Ectodermal cell (in vitro differentiated cells): Measurements from ENCODE around the gene OPRL1.

Source experiments
- H3K27ac ChIP-seq: 2 replicates; pipeline ENCODE4 v1.7.0; 2013; ENCODE audit warnings: mild to moderate bottlenecking, low read depth, low read length; ENCODE audit not compliant: insufficient read depth, poor library complexity, severe bottlenecking
- H3K27me3 ChIP-seq: 2 replicates; pipeline ENCODE4 v1.7.0; 2013; ENCODE audit warnings: mild to moderate bottlenecking, low read length; ENCODE audit not compliant: insufficient read depth, control insufficient read depth, poor library complexity, severe bottlenecking
- H3K36me3 ChIP-seq: one replicate; pipeline ENCODE4 v1.7.0; 2013; ENCODE audit warnings: low read length; ENCODE audit not compliant: control insufficient read depth, insufficient read depth
- H3K4me1 ChIP-seq: one replicate; pipeline ENCODE4 v1.7.0; 2013; ENCODE audit warnings: low read length; ENCODE audit not compliant: control insufficient read depth, insufficient read depth
- H3K4me3 ChIP-seq: 2 replicates; pipeline ENCODE4 v1.7.0; 2013; ENCODE audit warnings: low read depth, low read length, control low read depth; ENCODE audit not compliant: insufficient read depth
- H3K9me3 ChIP-seq: 2 replicates; pipeline ENCODE4 v1.7.0; 2013; ENCODE audit warnings: mild to moderate bottlenecking, low read length, moderate library complexity; ENCODE audit not compliant: control insufficient read depth
- WGBS, 2 experiments: methylation state at CpG; one replicate each; pipeline ENCODE4 v1.1.7; 2013; ENCODE audit warnings: missing lambda C conversion rate in 2 of 2; 5-methylcytosine and 5-hydroxymethylcytosine counted together

Gene OPRL1

DNA sequence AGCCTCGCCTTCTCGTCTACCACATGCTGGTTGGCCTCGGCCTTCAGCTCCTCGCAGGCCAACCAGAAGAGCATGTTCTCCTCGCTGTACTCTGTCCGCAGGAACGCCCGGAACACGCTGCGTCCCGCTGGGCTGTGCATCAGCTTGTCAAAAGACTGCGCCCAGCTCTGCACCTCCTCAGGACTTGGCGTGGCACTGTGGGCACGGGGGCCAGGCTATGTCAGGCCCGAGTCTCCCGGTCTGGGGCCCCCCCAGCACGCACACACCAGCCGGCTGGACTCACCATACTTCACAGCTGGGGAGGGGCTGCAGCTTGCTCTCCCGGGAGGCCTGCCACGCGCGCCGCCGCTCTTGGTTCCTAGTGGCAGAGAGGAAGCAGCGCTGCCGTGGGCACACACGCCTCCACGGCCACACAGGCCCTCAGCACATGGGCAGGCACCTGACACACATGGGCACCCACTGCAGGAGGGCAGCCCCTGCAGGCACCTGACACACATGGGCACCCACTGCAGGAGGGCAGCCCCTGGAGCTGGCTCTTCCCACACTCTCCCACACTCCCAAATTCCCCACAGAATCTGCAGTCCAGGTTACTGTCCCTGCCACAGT, 5.6 kb upstream of the OPRL1 start:
- 94 to 95% methylated on average over 28 of the region's 28 CpGs for WGBS, 2 experiments

DNA sequence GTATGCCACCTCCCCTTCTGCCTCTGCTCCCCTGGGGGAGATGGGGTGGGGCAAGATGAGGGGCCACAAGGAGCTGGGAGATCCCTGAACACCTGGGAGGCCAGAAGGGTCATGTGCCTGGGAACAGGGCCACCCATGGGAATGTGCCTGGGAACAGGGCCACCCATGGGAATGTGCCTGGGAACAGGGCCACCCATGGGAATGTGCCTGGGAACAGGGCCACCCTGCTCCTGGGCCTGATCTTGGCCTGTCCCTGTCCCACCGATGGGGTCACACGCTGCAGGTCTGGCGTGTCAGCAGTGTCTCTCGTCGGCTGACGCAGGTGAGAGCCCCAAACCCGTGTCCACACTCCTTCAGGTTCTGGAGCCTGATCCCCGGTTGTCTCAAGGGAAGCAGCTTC, 4.9 kb upstream of the OPRL1 start:
- peaks cover under 1% of the 10 kb centered on the region for H3K27me3 ChIP-seq
- H3K27ac ChIP-seq: no peak overlapping the region
- no peaks in the 10 kb centered on the region for H3K9me3 ChIP-seq
- peaks cover 16% of the 10 kb centered on the region for H3K4me1 ChIP-seq
- 94 to 96% methylated on average over 8 of the region's 8 CpGs for WGBS, 2 experiments
- no peaks in the 10 kb centered on the region for H3K36me3 ChIP-seq
- no peak overlapping the region for H3K4me3 ChIP-seq

More for the DNA sequence above, 5.6 kb upstream of the OPRL1 start:
- Histone ChIP-seq H3K4me3 (no peak overlapping the region), H3K9me3 (no peaks in the 10 kb centered on the region), H3K27me3 (no peaks in the 10 kb centered on the region), H3K4me1 (peaks cover 15% of the 10 kb centered on the region), H3K36me3 (no peaks in the 10 kb centered on the region), H3K27ac (no peak overlapping the region)

DNA sequence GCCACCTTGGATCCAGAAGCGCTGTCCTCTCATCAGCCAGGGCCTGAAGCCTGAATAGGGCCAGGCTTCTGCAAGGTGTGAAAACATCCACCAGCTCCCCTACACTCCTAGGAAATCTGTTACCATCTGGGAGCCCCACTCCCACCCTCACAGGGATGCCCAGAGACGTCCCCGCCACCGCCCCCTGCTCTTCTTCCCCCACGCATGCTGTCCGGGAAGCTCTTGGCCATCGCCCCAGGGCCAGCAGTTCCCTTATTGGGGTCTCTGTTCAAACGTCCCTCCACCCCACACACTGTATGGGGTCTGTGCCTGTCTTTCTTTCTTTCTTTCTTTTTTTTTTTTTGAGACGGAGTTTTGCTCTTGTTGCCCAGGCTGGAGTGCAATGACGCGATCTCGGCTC, 4.3 kb upstream of the OPRL1 start:
- Histone ChIP-seq H3K27me3 (peaks cover 6% of the 10 kb centered on the region), H3K4me3 (no peak overlapping the region), H3K9me3 (no peaks in the 10 kb centered on the region), H3K36me3 (no peaks in the 10 kb centered on the region), H3K4me1 (peaks cover 17% of the 10 kb centered on the region), H3K27ac (no peak overlapping the region)
- 90 to 92% methylated on average over 12 of the region's 12 CpGs for WGBS, 2 experiments

DNA sequence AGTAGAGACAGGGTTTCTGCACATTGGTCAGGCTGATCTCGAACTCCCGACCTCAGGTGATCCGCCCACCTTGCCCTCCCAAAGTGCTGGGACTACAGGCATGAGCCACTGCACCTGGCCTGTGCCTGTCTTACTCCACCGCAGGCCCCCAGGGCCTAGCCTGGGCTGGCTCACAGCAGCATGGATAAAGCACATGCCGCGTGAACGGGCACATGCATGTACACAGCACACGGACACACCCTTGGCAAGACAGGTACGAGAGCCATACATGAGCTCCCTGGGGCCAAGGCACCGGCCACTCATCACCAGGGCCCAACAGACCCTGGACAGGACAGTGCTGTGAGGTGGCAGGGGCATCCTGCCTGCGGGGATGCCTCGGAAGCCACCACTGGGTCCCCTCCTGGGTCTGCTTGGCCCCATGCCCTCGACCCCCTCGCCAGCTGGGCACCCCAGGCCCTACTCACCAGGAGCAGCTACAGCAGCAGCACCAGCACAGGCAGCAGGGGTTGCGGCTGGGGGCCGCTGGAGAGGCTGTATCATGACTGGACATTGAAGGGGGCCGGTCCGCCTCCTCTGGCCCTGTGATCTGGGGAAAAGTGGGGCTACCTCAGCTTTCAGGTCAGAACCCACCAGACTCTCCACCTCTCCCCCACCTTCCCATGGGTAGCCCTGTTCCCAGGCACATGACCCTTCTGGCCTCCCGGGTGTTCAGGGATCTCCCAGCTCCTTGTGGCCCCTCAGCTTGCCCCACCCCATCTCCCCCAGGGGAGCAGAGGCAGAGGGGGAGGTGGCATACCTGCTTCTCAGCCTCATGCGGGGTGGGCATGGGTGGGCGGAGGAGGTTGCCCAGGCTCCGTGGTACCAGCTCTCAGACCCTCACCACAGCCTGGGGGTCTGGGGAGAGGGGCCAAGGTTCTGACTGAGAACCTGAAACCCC, 3.6 kb upstream of the OPRL1 start:
- no peaks in the 10 kb centered on the region for H3K36me3 ChIP-seq
- H3K4me1 ChIP-seq: peaks cover 24% of the 10 kb centered on the region
- H3K4me3 ChIP-seq: no peak overlapping the region
- WGBS, 2 experiments: 94 to 95% methylated on average over 22 of the region's 22 CpGs
- no peaks in the 10 kb centered on the region for H3K9me3 ChIP-seq
- peaks cover 14% of the 10 kb centered on the region for H3K27me3 ChIP-seq
- no peak overlapping the region for H3K27ac ChIP-seq

DNA sequence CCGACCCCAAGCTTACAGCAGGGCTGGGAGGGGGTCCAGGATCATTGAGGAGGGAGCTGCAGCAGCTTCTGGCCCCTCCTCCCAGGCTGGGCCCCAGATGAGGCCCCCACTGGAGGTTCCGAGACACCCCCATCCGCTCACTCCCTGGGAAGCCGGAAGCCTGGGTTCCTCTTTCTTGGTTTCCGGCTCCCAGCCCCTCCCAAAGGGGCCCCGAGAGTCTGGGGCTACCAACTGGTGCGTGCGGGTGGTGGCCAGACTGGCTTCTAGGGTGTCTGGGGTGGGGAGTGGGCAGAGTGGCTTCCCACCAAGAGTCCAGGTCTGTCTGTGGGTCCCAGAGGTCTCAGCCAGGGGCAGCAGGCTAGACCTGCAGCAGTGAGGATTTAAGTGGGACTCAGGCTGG, 2.8 kb upstream of the OPRL1 start:
- H3K9me3 ChIP-seq: no peaks in the 10 kb centered on the region
- H3K4me3 ChIP-seq: no peak overlapping the region
- peaks cover 27% of the 10 kb centered on the region for H3K4me1 ChIP-seq
- H3K27ac ChIP-seq: no peak overlapping the region
- no peaks in the 10 kb centered on the region for H3K36me3 ChIP-seq
- 94 to 95% methylated on average over 8 of the region's 8 CpGs for WGBS, 2 experiments
- H3K27me3 ChIP-seq: peaks cover 22% of the 10 kb centered on the region

DNA sequence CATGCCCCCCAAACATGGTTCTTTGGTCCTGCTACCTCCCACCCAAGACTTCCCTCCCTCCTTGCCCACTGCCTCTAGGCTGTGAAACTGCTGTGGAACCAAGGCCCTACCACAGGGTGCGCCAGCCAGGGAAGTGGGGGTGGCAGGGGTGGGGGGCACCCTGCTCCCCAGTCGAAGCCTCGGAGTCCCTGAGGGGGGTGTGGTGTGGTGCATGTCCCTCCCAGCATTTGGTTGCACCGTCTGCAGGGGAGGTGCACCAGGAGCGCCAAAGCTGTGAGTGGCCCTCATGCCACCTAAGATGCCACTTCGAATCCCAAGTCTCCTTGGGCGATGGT, 2.4 kb upstream of the OPRL1 start:
- H3K27me3 ChIP-seq: peaks cover 26% of the 10 kb centered on the region
- H3K9me3 ChIP-seq: no peaks in the 10 kb centered on the region
- 94 to 96% methylated on average over 7 of the region's 7 CpGs for WGBS, 2 experiments
- no peak overlapping the region for H3K4me3 ChIP-seq
- no peak overlapping the region for H3K27ac ChIP-seq
- H3K4me1 ChIP-seq: peaks cover 31% of the 10 kb centered on the region
- H3K36me3 ChIP-seq: no peaks in the 10 kb centered on the region

DNA sequence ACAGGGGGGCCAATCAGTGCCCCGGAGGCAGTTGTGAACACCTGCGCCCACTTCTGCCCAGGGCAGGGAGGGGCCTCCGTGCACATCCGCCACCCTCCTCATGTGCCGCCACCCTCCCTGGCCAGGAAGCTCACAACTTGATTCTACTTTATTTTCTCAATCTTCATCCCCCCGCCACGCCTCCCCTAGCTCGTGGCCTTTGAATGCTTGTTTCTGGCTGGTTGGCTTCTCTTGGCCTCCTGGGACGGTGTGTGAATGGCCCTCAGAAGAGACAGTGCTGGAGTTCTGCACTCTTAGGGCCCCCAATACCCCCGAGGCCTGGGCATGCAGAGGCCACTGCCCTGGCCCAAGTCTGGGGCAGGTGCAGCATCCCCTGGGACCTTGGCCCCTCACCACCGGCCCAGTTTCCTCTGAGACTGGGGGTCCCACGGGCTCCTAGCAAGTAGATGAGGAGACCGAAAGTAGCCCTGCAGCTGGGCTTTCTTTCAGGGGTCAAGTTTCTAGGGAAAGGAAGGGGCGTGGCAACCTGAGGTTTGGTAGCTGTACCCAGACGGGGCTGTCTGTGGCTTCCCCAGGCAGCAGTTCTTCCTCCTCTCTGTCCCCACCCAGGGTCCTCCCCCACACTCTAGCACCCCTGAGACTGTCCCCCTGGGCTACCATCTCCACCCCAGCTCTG, 1.9 kb upstream of the OPRL1 start:
- no peaks in the 10 kb centered on the region for H3K36me3 ChIP-seq
- H3K9me3 ChIP-seq: no peaks in the 10 kb centered on the region
- peaks cover 31% of the 10 kb centered on the region for H3K27me3 ChIP-seq
- H3K4me3 ChIP-seq: no peak overlapping the region
- peaks cover 33% of the 10 kb centered on the region for H3K4me1 ChIP-seq
- no peak overlapping the region for H3K27ac ChIP-seq
- 81 to 82% methylated on average over 15 of the region's 15 CpGs for whole genome bisulfite sequencing, 2 experiments

DNA sequence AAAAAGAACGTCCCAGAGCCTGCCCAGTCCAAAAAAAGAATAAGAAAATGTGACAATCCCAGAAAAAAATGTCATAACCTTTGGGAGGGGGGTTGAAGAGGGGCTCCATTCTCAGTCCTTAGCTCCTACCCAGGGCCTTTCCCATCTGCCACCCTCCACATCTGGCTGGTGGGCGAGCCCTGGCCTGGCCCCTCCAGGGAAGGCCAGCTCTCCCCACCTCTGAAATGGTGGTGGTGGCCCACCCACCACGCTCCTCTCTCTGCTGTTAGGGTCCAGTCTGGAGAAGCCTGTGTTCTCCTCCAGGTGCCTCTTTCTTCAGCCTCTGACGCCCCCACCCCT, 979 bp upstream of the OPRL1 start:
- 34 to 36% methylated on average over 4 of the region's 4 CpGs for WGBS, 2 experiments
- H3K9me3 ChIP-seq: no peaks in the 10 kb centered on the region
- H3K27ac ChIP-seq: no peak overlapping the region
- H3K4me1 ChIP-seq: peaks cover 38% of the 10 kb centered on the region
- no peaks in the 10 kb centered on the region for H3K36me3 ChIP-seq
- peaks cover 40% of the 10 kb centered on the region for H3K27me3 ChIP-seq
- H3K4me3 ChIP-seq: peak overlapping the region; percentile 59

DNA sequence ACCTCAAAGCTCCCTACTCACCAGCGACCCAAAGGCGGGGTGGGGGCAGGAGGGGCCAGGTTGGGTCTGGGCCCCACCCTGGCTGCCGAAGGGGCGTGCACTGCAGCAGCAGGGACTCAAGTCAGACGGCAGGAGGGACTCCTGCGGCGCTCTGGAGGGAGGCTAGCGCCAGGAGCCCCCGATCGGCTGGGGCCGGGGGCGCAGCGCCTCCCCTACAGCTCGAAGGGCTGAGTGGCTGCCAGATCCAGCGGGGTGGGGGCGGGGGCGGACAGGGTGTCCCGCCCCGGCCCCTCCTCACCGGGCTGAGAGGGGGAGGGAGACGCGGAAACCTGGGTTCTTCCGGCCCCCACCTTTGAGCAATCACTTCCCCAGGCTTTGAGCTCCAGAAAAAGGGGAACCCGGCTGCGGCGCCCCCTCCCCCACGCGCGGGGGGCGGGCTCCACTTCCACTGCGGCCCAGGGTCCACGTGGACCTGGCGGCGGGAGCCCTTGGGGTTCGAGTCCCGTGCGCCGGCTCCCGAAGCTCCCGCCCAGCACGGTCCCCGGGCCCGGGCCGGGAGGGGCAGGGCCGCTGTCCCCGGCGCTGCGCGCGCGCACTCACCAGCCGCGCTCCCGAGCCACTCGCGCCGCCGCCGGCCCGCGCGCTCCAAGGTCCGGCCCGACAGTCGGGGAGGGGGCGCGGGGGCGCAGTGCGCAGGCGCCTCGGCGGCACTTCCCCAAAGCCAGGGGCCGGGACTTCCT, 439 bp upstream of the OPRL1 start, which contains the start of gene RGS19:
TSS of gene RGS19 (minus strand) at position 246 of the 740 bp plus-strand sequence. CDS start 2,632 bp downstream, outside the sequence.
- Histone ChIP-seq H3K27ac (no peak within 1 kb of the TSS), H3K4me3 (peak within 1 kb of the TSS; percentile 59), H3K36me3 (no peaks in the 10 kb centered on the region), H3K4me1 (peaks cover 39% of the 10 kb centered on the region), H3K27me3 (peaks cover 45% of the 10 kb centered on the region), H3K9me3 (no peaks in the 10 kb centered on the region)
- WGBS, 2 experiments: 0% methylated on average over 73 of the region's 73 CpGs
